HG03521 (cell line): ENCODE measurements around the gene EEF1G.
"Not testable (repeated sequence)": the region's sequence is repeated elsewhere in the genome, so short reads cannot be mapped to it uniquely, and the experiment has no call there.

Experiments
- ATAC-seq: cut with Tn5 transposase; IDR thresholded peaks from one replicate; pipeline ENCODE4 v1.9.1; 2021; ENCODE audit warnings: mild to moderate bottlenecking, moderate library complexity; ENCODE audit not compliant: unreplicated experiment

The EEF1G gene

GRCh38 chr11:62578541-62578940 is 4.8 kb upstream of the EEF1G start:
- ATAC-seq = no peak

- no peak for ATAC-seq
These were observed 3.5 kb upstream of the EEF1G start for GRCh38 chr11:62577046-62577714.

DNA sequence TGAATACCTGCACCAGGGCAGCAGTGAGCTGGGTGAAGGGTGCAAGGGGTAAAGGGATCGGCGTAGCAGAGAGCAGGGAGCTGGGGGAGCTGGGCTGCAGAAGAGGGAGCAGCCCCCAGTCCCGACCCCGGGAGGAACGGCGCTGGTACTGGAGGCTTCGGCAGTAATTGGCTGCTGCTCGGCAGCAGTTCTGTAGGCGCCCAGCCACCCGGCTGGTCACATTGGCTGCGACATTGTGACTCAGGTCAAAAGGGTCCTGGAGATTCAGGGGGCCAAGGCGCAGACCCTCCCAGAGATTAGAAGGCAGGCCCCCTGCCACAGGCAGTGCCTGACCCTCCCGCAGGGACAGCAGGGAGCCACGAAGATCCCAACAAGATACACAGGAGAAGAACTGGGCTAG is 2.1 kb upstream of the EEF1G start:
- ATAC-seq = no peak

DNA sequence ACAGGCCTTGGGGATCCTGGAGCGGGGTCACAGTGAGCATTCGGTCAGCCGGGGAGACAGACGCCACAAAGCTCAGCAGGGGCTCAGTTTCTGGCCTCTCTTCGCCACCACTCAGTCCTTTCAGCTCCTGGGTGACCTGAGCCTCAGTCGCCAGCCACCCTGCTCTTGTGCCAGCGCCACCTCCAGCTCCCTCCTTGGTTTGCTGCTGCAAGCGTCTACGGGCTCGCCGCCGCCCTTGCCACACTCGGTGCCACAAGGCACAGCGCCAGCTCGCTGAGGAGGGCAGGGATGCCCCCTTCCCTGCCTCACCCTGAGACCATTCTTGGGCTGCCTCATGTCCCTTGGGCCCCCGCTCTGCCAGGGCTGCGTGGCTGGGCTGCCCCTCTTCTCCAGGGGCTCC is 1.5 kb upstream of the EEF1G start:
- no peak for ATAC-seq

- ATAC-seq = peak; percentile 12
These were observed 826 bp upstream of the EEF1G start for GRCh38 chr11:62574363-62575071.

DNA sequence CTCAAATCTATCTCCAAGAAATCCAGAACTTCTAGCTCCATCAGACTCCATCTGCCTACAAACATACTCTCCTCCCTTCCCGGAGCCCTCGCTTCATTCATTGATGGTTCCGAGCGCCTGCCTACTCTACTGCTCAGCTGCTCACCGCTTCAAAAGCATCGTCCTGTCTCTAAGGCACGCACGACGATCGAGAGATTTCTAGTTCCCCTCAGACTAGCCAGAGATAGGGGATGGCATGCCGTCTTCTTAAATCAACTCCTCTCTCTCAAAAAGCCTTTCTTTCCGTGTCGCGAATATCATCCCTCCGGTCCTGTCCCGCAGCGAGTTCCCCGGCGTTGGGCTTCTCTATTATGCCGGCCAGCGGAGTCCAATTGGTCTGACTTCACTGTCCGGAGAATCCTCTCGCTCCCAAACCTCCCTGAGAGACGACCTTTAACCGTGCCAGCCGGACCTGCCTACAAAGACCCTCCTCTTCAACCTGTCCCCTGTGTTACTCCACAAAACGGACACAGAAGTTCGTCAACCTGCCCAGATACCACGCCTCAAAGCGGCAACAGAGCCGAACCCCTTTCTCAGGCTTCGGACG is 592 bp downstream of the EEF1G start:
- ATAC-seq = no peak

- no peak for ATAC-seq
These were observed 1.3 kb downstream of the EEF1G start for GRCh38 chr11:62572431-62572830.

DNA sequence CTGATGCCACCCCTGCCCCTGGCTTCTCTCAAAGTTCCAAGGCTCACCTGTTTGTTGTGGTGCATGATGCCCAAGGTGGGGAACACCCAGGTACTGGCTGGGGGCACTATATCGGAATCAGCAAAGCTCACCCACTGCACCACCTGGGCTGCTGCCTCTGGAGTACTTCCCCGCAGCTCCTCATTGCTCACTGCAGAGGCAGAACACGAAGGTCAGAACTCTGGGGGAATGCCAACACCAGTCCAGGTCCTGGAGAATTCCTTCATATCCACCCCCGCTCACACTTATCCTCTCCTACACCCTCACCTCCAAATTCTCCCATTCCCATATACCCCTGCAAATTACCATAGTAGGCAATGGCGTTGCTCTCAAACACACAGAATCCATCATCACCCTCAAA is 2.2 kb downstream of the EEF1G start:
- ATAC-seq = not testable (repeated sequence)

DNA sequence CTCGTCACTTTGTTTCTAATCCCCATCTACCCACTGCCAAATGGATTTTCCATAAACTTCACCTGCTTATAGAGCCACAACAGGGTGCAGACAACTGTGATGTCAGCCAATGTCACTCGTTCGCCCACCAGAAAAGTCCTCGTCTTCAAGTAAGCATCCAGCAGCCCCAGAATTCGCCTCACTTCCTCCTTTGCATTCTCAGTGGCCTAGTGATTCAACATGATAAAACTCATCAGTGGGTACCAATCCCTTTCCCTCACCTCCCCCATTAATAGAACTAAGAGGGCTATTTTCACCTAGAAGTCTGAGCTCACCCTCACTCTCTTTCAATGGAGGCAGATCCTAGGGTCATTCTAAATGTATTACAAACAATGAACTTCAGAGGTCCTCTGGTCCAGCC is 2.8 kb downstream of the EEF1G start:
- ATAC-seq = not testable (repeated sequence)

DNA sequence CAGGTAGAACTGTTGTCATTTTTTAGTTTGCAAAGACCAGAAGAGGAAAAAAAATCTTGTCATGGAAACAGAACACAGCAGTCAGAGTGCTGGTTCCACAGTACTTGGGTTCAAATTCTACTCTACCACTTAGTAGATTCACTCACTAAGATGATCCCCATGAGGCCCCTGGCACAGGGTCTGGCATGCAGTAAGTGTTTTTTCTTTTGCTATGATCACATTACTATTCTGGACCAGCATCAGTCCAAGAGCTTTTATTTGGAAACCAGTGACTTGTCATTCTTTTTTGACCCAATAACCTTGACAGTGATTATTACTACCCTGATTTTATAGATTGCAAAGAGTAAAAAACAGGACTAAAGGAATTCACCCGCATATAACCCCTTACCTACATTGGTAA is 4.1 kb downstream of the EEF1G start:
- ATAC-seq = no peak

DNA sequence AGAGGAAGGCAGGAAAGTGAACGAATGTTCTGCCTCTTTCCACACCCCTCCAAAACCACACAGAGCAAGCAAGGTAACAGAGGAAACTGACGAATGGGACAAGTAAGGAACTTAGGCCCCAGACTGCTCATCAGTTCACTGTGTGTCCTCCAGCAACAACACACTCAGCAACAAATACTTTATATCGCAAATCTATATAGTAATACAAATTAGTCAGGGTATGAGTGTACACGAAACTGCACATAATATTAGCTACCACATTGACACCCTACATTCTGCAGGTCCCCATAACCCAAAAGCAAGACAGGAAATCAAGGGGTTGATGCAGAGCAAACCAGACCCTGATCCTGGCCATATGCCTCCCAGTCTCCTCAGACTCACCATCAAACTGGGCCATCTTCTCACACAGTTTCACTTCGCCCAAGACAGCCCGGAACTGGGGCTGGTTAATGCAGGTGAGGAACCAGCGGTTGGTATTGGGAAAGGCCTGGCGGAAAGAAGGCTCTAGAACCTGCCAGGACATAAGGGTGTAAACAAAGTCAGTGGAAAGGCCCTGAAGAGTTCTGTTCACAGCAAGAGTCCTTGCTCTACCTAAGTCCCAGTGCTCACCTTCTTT is 6.6 kb downstream of the EEF1G start:
- ATAC-seq = no peak

DNA sequence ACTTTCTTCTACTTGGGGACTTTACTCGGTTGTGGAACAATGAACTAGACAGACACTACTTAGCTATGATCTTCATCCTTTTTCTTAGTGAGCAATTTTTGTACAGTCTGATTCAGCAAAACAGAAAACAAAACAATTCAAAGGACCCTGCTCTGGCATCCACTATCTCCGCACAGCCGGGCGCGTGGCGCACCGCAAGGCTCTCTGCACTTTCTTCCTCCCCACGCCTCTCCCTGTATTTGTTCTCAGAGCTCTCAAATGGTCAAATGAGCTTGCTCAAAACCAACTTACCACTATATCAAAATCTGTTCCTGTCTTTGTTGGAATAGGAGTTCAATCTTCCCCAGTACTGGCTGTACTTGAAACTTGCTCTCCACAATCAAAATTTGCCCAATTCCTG is 7.4 kb downstream of the EEF1G start:
- ATAC-seq = no peak

DNA sequence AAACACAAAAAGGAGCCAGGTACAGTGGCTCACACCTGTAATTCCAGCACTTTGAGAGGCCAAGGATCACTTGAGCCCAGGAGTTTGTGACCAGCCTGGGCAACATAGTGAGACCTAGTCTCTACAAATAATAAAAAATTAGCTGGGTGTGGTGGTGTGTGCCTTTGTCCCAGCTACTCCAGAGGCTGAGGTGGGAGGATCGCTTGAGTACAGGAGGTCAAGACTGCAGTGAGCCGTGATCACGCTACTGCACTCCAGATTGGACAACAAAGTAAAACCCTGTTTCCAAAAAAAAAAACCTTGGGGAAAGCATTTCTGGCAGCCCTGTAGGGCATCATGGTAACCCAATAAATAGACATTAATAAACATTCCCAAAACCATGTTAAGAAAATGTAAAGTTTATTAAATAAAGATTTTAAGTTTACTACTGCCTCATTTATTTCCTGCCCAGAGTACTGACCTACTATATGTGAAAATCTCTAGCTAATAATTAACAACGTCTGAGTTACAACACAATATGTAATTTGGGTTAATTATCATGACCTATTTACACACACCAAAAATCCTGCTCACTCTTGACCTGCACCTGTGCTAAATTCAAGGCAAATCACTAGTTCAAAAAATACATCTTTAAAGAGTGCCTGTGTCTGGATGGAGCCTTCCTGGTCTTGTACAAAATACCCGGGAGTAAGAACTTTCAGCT is 8.4 kb downstream of the EEF1G start:
- ATAC-seq = no peak

- not testable (repeated sequence) for ATAC-seq
These were observed 11.9 kb downstream of the EEF1G start for GRCh38 chr11:62561677-62562230.

DNA sequence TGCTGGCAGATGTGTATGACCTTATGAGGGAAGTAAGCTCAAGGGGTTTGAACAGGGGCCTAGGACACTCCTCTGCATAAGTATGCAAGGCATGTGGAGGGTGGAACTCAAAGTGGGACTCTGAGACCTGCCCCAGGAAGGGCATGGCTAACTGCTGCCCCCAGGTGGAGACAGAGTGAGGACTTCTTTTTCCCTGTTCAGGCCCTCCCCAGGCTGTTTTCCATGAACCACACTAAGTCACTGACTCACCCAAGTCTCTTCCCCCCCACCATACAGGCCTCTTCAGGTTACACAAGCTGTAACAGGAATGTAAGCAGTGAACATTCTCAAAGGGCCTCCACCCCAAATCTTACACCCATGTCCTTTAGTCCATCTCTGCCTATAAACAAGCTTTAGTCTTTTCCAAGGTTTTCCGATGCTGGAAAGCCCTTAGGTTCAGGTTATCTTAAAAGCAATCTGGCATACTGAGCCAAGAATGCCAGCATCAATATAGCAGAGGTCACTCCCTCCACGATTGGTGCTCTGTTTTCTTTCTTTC is 13.1 kb downstream of the EEF1G start:
- ATAC-seq = no peak

DNA sequence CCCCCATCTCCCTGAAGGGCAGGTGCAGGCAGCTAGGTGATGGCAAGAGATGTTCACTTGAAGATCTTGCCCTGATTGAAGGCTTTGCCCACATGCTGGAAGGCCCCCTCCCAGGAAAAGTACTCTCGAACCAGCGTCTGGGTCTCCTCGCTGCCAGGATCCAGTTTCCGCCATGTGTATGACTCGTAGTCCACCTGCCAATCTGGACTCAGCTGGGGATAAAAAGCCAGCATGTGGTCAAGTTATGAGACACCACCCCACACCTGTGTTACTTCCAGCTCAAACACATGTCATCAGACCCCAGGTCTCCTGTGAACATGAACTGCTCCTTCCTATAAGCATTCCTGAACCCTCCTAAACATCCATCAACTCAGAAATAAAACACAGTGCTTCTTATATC is 14.1 kb downstream of the EEF1G start:
- not testable (repeated sequence) for ATAC-seq

DNA sequence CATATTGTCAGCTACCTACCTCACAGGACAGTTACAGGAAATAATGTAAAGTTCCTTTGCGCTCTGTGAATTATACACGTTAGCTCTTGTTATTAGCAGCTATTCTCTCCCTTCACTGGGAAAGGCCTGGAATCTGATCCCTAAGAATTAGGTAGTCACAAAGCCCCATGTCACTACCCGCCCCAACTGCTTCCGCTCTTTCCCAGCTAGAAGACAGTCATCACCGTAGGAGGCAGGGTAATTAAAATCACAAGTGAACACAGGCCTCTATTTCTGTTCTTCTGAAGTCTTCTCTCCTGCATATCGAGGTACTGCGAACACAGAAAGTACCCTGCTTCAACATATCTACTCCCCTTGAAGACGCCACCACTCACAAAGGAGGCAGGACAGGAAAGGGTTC is 14.5 kb downstream of the EEF1G start:
- ATAC-seq = no peak

GRCh38 chr11:62558669-62559068 is 15.0 kb downstream of the EEF1G start:
- no peak for ATAC-seq

DNA sequence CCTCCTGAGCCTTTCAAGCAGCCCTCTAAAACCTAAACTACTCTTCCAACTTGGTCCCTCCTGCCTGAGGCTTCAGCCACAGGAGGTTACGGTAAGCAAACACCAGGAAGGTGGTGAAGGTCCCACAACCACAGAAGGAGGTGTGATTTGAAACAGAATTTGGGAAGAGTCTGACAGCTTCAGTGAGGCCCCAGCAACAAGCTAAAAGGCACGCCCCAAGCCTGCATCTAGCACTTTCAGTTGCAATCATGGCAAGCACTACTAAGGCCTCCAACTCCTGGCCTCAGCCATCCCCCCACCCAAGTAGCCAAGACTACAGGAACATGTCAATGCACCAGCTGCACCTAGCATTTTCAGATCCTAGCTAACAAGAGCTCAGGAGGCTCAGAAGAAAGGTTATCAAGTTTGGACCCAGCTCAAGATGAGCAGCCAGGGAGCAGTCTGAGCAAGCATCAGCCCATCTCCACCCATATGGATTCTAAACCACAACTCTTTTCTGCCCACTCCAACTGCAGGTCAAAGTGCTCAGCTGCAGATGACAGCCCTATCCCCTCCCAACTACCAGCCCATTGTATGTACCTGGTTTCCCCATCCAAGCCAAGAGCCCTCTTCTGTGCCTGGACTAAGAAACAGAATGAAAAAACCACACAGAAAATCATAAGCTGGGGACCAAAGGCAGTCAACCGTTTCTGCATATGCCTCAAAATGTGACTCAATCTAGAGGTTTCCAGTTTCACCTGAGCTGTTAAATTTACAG is 16.6 kb downstream of the EEF1G start:
- no peak for ATAC-seq
